ENCODE measurements around the gene OGFR.

Gene OGFR

DNA sequence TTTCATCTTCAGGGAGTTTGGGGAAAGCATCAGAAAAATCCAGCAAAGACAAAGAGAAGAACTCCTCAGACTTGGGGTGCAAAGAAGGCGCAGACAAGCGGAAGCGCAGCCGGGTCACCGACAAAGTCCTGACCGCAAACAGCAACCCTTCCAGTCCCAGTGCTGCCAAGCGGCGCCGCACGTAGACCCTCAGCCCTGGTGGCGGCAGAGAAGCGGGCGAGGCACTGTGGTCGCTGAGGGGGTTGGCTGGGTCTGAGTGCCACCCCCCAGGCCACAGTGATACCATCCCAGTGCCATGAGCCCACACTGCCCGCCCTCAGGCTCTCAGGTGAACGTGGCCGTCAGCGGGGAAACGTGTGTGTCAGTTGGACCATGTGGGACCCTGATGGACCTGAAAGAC lies 5.2 kb upstream of the OGFR start:
- no peaks in the 10 kb centered on the region for H3K27me3 ChIP-seq
- no peak overlapping the region for H3K4me3 ChIP-seq (ENCODE audit: low read depth, low read length)
- no peaks in the 10 kb centered on the region for H3K9me3 ChIP-seq
- no peaks in the 10 kb centered on the region; the same call in 1 of the 2 replicates for H3K4me1 ChIP-seq
- TF ChIP-seq, protein P1, sequence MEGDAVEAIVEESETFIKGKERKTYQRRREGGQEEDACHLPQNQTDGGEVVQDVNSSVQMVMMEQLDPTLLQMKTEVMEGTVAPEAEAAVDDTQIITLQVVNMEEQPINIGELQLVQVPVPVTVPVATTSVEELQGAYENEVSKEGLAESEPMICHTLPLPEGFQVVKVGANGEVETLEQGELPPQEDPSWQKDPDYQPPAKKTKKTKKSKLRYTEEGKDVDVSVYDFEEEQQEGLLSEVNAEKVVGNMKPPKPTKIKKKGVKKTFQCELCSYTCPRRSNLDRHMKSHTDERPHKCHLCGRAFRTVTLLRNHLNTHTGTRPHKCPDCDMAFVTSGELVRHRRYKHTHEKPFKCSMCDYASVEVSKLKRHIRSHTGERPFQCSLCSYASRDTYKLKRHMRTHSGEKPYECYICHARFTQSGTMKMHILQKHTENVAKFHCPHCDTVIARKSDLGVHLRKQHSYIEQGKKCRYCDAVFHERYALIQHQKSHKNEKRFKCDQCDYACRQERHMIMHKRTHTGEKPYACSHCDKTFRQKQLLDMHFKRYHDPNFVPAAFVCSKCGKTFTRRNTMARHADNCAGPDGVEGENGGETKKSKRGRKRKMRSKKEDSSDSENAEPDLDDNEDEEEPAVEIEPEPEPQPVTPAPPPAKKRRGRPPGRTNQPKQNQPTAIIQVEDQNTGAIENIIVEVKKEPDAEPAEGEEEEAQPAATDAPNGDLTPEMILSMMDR (IDR thresholded peaks at IDR 0.05; ENCODE audit: low read depth, low read length): no peak
- DNase-seq: no peak
- H3K36me3 ChIP-seq: peaks cover 33% of the 10 kb centered on the region

DNA sequence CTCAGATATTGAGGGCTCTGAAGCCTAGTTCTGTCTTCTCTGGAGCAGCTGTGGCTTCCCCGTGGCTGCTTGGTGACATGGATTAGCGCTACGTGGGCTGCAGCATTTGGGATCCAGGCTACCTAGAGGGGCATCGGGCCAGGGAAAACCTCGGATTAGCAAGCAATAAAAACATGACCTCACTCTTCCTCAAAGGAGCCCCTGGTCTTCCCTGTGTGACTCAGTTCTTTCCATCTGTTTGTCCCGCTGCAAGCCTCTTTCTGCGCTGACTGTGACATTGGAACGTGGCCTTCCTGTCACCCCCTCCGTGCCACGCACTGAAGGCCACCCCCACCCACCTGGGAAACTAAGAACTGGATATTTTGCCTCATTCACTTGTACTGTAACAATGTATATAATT lies 4.8 kb upstream of the OGFR start:
- Histone ChIP-seq H3K36me3 (peaks cover 33% of the 10 kb centered on the region), H3K27me3 (no peaks in the 10 kb centered on the region), H3K4me3 (ENCODE audit: low read depth, low read length) (no peak overlapping the region), H3K9me3 (no peaks in the 10 kb centered on the region), H3K4me1 (no peaks in the 10 kb centered on the region; the same call in 1 of the 2 replicates)
- no peak for DNase-seq
- TF ChIP-seq, protein P1 (IDR thresholded peaks at IDR 0.05; ENCODE audit: low read depth, low read length): no peak

DNA sequence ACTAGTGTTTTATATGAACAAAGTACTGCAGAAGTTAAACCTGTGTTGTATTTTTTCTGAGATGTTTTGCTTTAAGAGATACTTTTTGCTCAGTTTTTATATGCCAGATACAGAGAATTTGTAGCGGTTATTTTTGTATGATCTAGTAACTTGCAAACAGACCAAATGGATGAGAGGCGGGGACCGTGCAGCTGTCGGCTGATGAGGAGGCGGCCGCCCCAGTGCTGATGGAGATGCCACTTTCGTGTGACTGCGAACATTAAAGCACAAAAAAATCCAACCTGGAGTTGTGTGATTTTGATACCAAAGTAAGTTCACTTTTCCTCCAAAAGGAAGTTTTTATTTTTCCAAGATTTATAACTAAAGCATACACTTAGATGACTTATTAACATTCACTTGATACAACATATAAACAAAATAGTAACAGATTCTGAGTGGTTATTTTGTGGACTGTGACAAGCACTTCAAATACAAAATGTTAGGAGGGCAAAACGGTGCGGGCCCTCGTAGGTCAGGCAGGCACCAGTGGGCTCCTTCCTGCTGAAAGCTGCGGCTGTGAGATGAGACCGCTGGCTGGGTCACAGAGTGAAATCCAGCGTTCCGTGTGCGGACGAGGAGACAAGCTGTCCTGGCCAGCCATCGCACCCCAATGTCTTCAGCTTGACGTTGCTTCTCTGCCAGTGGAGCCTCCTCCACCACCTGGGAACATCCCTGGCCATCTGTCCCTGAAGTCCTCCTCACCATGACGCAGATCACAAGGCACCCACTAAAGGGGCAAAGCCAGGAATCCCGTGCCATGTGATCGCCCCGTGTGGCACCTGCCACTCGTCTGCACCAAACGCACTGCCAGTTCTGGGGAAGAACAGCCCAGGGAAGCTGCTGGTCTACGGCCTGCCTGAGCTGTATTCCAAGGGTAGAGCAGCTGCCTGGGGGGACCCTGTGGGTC lies 4.0 kb upstream of the OGFR start:
- H3K36me3 ChIP-seq: peaks cover 33% of the 10 kb centered on the region
- TF ChIP-seq, protein P1 (IDR thresholded peaks at IDR 0.05; ENCODE audit: low read depth, low read length): no peak
- H3K9me3 ChIP-seq: no peaks in the 10 kb centered on the region
- DNase-seq: no peak
- H3K4me3 ChIP-seq (ENCODE audit: low read depth, low read length): no peak overlapping the region
- H3K4me1 ChIP-seq: no peaks in the 10 kb centered on the region; the same call in 1 of the 2 replicates
- H3K27me3 ChIP-seq: no peaks in the 10 kb centered on the region

DNA sequence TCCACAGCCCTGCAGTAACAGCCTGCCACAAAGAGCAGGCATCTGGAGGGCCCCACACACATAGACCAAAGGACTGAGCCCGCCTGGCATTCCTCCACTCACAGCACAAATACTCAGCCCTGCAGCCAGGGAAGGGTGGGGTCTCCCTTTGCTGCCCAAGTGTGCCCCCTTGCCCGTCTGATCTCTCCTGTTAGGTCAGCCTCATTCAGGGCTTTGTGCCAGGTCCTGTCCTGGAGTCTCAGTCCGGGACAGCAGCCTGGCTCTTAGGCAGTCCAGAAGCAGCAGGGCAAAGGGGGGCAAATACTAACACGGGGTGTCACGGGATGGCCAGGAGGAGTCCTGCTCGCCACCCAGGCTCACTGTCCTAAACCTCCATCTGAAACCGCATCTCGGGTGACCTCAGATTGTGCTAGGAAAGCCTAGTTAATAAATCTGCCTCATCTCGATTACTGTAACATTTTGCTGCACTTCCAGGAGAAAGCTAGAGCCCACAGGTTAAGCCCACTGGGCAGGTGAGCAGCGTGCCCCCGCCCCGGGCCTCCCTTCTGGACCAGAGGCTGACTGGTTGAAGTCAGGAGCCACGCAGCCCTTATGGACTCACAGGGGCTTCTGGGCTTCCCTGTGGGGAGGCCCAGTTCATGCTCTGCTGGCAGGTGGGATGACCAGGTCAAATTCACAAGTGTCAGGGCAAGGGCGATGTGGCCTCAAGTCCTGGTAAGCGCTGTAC lies 3.2 kb upstream of the OGFR start:
- Histone ChIP-seq H3K27me3 (no peaks in the 10 kb centered on the region), H3K4me3 (ENCODE audit: low read depth, low read length) (no peak overlapping the region), H3K9me3 (no peaks in the 10 kb centered on the region), H3K4me1 (no peaks in the 10 kb centered on the region; the same call in 1 of the 2 replicates), H3K36me3 (peaks cover 33% of the 10 kb centered on the region)
- TF ChIP-seq, protein P1 (IDR thresholded peaks at IDR 0.05; ENCODE audit: low read depth, low read length): no peak
- DNase-seq: no peak

DNA sequence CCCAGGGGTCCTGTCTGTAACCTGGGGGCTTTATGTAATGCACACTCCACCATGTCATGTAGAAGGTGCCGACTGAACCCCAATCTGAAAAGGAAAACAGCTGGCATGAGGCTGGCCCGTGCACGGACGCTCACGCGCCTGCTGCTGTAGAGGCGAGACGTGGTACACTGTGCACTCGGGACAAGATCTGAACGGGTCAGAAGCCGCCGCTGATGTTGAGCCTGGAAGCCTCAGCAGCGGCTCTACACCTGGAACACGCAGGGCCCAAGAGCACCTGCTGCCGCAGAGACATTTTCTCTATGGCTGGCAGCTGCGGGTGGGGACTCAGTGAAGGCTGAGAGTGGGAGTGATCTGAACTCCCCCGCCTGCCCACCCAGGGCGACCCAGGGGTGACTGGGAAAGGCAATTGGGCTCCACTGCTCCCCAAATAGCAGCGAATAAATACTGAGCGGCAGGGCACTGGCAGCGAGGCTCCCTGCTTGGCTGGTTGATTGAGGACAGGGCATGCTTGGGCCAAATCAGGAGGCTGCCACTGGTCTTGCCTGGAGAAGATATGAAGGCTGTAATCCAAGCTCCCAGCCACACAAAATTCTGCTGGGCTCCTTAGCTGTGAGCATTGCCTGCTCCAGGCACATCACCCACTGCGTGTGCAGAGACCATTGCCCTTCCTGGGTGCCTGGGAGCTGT lies 2.5 kb upstream of the OGFR start:
- H3K4me3 ChIP-seq (ENCODE audit: low read depth, low read length): no peak overlapping the region
- no peaks in the 10 kb centered on the region for H3K9me3 ChIP-seq
- H3K36me3 ChIP-seq: peaks cover 33% of the 10 kb centered on the region
- no peak for DNase-seq
- TF ChIP-seq, protein P1 (IDR thresholded peaks at IDR 0.05; ENCODE audit: low read depth, low read length): no peak
- no peaks in the 10 kb centered on the region; the same call in 1 of the 2 replicates for H3K4me1 ChIP-seq
- no peaks in the 10 kb centered on the region for H3K27me3 ChIP-seq
